NCI-H345 treated with DMSO at 0.1 percent for 48 hours (cell line): Measurements from ENCODE around the gene BUB1B.
A peak's percentile ranks its signal among the peaks of the same experiment; 100 is the strongest.
"Not testable (repeated sequence)": the region's sequence is repeated elsewhere in the genome, so short reads cannot be mapped to it uniquely, and the experiment has no call there.

ENCODE experiments used
- DNase-seq: peaks from one replicate; lab custom pipeline; 2025; ENCODE audit not compliant: unreplicated experiment; lab: John Stamatoyannopoulos, UW

The BUB1B gene

GRCh38 chr15:40160689-40161688, at the start of gene BUB1B:
TSS of gene BUB1B (plus strand) at chr15:40161069. CDS start at chr15:40161221, 152 bp downstream.
- DNase-seq: peak; percentile 81

GRCh38 chr15:40111888-40112287, 49.0 kb upstream of the BUB1B start:
- DNase-seq: no peak

GRCh38 chr15:40112789-40113188, 48.1 kb upstream of the BUB1B start:
- DNase-seq: no peak

GRCh38 chr15:40114218-40114617, 46.7 kb upstream of the BUB1B start:
- DNase-seq: no peak

- not testable (repeated sequence) for DNase-seq
Observed at GRCh38 chr15:40115106-40115505, 45.8 kb upstream of the BUB1B start.

GRCh38 chr15:40115670-40116093, 45.2 kb upstream of the BUB1B start:
- no peak for DNase-seq

- DNase-seq: no peak
Observed at GRCh38 chr15:40118473-40118872, 42.4 kb upstream of the BUB1B start.

GRCh38 chr15:40121911-40122638, 38.8 kb upstream of the BUB1B start:
- DNase-seq: no peak

GRCh38 chr15:40122989-40123388, 37.9 kb upstream of the BUB1B start:
- DNase-seq: not testable (repeated sequence)

GRCh38 chr15:40123863-40124262, 37.0 kb upstream of the BUB1B start:
- DNase-seq: not testable (repeated sequence)

GRCh38 chr15:40124333-40124732, 36.5 kb upstream of the BUB1B start:
- DNase-seq: not testable (repeated sequence)

- not testable (repeated sequence) for DNase-seq
Observed at GRCh38 chr15:40124807-40125285, 36.0 kb upstream of the BUB1B start.

- no peak for DNase-seq
Observed at GRCh38 chr15:40125950-40126349, 34.9 kb upstream of the BUB1B start.

GRCh38 chr15:40128766-40129660, 31.9 kb upstream of the BUB1B start:
- DNase-seq: no peak

GRCh38 chr15:40130118-40130517, 30.8 kb upstream of the BUB1B start:
- no peak for DNase-seq

- no peak for DNase-seq
Observed at GRCh38 chr15:40130799-40131502, 29.9 kb upstream of the BUB1B start.

GRCh38 chr15:40133544-40133943, 27.3 kb upstream of the BUB1B start:
- DNase-seq: no peak

- DNase-seq: no peak
Observed at GRCh38 chr15:40134885-40135284, 26.0 kb upstream of the BUB1B start.

GRCh38 chr15:40135846-40136450, 24.9 kb upstream of the BUB1B start:
- DNase-seq: not testable (repeated sequence)
